HepG2 (cell line): Measurements from ENCODE around the gene GAS2L2. TPM values are rescaled to one million over a fixed set of nuclear protein-coding genes. Genes with fewer than 3 reads are reported as not detected.

Experiments used
- CBFB ChIP-seq: sonication (generic); formaldehyde crosslinking; IDR thresholded peaks from 2 replicates; pipeline ENCODE4 v1.4.0; 2020; ENCODE audit warnings: missing genetic modification reagents
- CCDC6 ChIP-seq: sonication (generic); formaldehyde crosslinking; IDR thresholded peaks from 2 replicates; pipeline ENCODE4 v1.8.1; 2022; ENCODE audit warnings: mild to moderate bottlenecking, missing genetic modification reagents, moderate library complexity
- IRX3 ChIP-seq: sonication (generic); formaldehyde crosslinking; IDR thresholded peaks from 2 replicates; pipeline ENCODE4 v1.8.1; 2023; ENCODE audit warnings: mild to moderate bottlenecking, low read depth, missing genetic modification reagents, borderline replicate concordance
- MAZ ChIP-seq, 2 experiments: sonication (generic) in 1 of 2; formaldehyde crosslinking in 1 of 2; IDR thresholded peaks; 2 replicates each; pipeline versions ENCODE4 v1.5.0 to v1.6.1; 2012 to 2020; ENCODE audit warnings: low read depth in 2 of 2, mild to moderate bottlenecking in 2 of 2, borderline replicate concordance in 1 of 2, improper control_type of control experiment in 1 of 2, low read length in 1 of 2, missing genetic modification reagents in 1 of 2, moderate library complexity in 1 of 2
- MEIS2 ChIP-seq: sonication (generic); formaldehyde crosslinking; IDR thresholded peaks from 2 replicates; pipeline ENCODE4 v1.9.0; 2021; ENCODE audit warnings: mild to moderate bottlenecking, missing genetic modification reagents
- NCOR1 ChIP-seq: fragments of 200-600 bp; sonication (generic); IDR thresholded peaks from 2 replicates; pipeline ENCODE4 v1.7.0; 2017; ENCODE audit warnings: antibody characterized with exemption, low read length, borderline replicate concordance
- NFKB2 ChIP-seq: sonication (generic); formaldehyde crosslinking; IDR thresholded peaks from 2 replicates; pipeline ENCODE4 v1.4.0; 2020; ENCODE audit warnings: missing genetic modification reagents, borderline replicate concordance
- RNF2 ChIP-seq: fragments of 450-650 bp; conservative IDR thresholded peaks from 2 replicates; pipeline ENCODE4 v1.6.1; 2016; ENCODE audit warnings: low read depth
- SNAPC2 ChIP-seq: sonication (generic); formaldehyde crosslinking; IDR thresholded peaks from 2 replicates; pipeline ENCODE4 v1.8.1; 2022; ENCODE audit warnings: mild to moderate bottlenecking, missing genetic modification reagents
- TARDBP ChIP-seq: sonication (generic); formaldehyde crosslinking; IDR thresholded peaks from 2 replicates; pipeline ENCODE4 v1.8.0; 2022; ENCODE audit warnings: mild to moderate bottlenecking, missing genetic modification reagents
- TBX2 ChIP-seq: sonication (generic); formaldehyde crosslinking; IDR thresholded peaks from 2 replicates; pipeline ENCODE4 v1.5.0; 2020; ENCODE audit warnings: missing genetic modification reagents, mild to moderate bottlenecking, borderline replicate concordance
- ZMYM3 ChIP-seq: sonication (generic); formaldehyde crosslinking; IDR thresholded peaks from 2 replicates; pipeline ENCODE4 v1.5.1; 2020; ENCODE audit warnings: mild to moderate bottlenecking, missing genetic modification reagents
- ZMYM4 ChIP-seq: sonication (generic); formaldehyde crosslinking; IDR thresholded peaks from 2 replicates; pipeline ENCODE4 v1.8.1; 2023; ENCODE audit warnings: mild to moderate bottlenecking, missing genetic modification reagents
- ZNF331 ChIP-seq: sonication (generic); formaldehyde crosslinking; IDR thresholded peaks from 2 replicates; pipeline ENCODE4 v1.4.0; 2020; ENCODE audit warnings: missing genetic modification reagents
- ZNF441 ChIP-seq: sonication (generic); formaldehyde crosslinking; IDR thresholded peaks from 2 replicates; pipeline ENCODE4 v1.7.0; 2021; ENCODE audit warnings: missing genetic modification reagents, borderline replicate concordance
- ZNF556 ChIP-seq: sonication (generic); formaldehyde crosslinking; IDR thresholded peaks from 2 replicates; pipeline ENCODE4 v1.4.0; 2020; ENCODE audit warnings: mild to moderate bottlenecking, missing genetic modification reagents, borderline replicate concordance
- polyA plus RNA-seq, 8 experiments: library from polyadenylated mRNA; depleted of rRNA in 3 of 8; stranded (reverse) in 7 of 8; unstranded in 1 of 8; fragments of >200 nt; fragmentation: Illumina TruSeq in 4 of 8; extraction: Trizol in 4 of 8; gene quantifications; 2 replicates each; pipeline versions ENCODE4 v1.2.1 to v1.2.3, GENCODE V29; 2011 to 2016; ENCODE audit warnings: low read depth in 4 of 8, missing spikeins in 1 of 8, mixed read lengths in 1 of 8; ENCODE audit not compliant: insufficient read depth in 1 of 8
- total RNA-seq, 5 experiments: library from RNA; depleted of rRNA; stranded (reverse); fragments of >200 nt; fragmentation: Illumina TruSeq; extraction: Trizol; gene quantifications; 2 replicates each; pipeline ENCODE4 v1.2.3, GENCODE V29; 2016; ENCODE audit warnings: low read depth in 1 of 5
- TF ChIP-seq, protein P1 (sequence below): IDR thresholded peaks from 2 replicates; pipeline ENCODE4 v1.4.0; 2020; ENCODE audit warnings: mild to moderate bottlenecking, missing genetic modification reagents
- TF ChIP-seq, protein P2 (sequence below): sonication (generic); formaldehyde crosslinking; IDR thresholded peaks from 2 replicates; pipeline ENCODE4 v1.4.0; 2020; ENCODE audit warnings: missing genetic modification reagents, borderline replicate concordance
- TF ChIP-seq, protein P3 (sequence below): sonication (generic); formaldehyde crosslinking; IDR thresholded peaks from 2 replicates; pipeline ENCODE4 v1.5.0; 2020; ENCODE audit warnings: mild to moderate bottlenecking, missing genetic modification reagents, borderline replicate concordance

GAS2L2 gene
- total and polyA plus RNA-seq, 2 of the 13 experiments (the other 11 are each of a cell fraction or from before 2014, with no cell fraction given) = not detected

DNA sequence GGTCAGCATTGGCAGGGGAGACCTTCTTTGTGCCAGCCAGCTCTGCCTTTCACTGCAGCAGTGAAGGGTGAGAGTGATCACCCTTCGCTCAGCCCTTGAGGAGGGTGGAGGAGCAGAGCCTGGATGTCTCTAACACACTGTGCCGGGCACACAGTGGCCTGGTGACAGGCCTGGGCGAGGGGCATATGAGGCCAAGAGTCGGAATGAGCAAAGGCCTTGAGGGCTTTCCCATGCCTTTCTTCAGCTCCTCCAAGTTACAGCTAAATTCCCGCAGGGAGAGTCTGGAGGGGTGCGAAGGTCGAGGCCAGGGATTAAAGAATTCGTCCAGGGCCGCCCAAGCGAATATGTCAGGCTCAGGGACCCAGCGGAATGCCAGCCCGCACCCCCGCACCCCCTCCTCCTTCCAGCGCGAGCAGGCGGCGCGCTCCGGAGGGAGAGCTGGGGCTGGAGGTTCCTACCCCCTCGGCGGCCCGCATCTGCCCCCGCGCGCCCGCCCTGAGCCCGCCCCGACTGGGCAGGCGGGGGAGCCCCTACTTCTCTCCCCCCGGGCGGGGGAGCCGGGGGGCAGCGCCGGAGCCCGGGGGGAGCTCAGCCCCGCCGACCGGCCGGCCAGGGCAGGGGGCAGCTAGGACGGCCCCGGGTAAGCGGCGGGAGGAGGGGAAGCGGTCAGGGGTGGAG is 21.7 kb downstream of the GAS2L2 start, which contains the start of gene RASL10B (continued):
- TF ChIP-seq, protein P1, sequence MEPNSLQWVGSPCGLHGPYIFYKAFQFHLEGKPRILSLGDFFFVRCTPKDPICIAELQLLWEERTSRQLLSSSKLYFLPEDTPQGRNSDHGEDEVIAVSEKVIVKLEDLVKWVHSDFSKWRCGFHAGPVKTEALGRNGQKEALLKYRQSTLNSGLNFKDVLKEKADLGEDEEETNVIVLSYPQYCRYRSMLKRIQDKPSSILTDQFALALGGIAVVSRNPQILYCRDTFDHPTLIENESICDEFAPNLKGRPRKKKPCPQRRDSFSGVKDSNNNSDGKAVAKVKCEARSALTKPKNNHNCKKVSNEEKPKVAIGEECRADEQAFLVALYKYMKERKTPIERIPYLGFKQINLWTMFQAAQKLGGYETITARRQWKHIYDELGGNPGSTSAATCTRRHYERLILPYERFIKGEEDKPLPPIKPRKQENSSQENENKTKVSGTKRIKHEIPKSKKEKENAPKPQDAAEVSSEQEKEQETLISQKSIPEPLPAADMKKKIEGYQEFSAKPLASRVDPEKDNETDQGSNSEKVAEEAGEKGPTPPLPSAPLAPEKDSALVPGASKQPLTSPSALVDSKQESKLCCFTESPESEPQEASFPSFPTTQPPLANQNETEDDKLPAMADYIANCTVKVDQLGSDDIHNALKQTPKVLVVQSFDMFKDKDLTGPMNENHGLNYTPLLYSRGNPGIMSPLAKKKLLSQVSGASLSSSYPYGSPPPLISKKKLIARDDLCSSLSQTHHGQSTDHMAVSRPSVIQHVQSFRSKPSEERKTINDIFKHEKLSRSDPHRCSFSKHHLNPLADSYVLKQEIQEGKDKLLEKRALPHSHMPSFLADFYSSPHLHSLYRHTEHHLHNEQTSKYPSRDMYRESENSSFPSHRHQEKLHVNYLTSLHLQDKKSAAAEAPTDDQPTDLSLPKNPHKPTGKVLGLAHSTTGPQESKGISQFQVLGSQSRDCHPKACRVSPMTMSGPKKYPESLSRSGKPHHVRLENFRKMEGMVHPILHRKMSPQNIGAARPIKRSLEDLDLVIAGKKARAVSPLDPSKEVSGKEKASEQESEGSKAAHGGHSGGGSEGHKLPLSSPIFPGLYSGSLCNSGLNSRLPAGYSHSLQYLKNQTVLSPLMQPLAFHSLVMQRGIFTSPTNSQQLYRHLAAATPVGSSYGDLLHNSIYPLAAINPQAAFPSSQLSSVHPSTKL = peak; percentile 29; the same call in 1 of the 2 replicates
- TF ChIP-seq TBX2 (CRISPR knock-in tag) (0 out of 2 replicates have a peak, but pooled peaks have one; percentile 44), ZMYM4 (peak; percentile 50; the same call in 1 of the 2 replicates), ZNF556 (CRISPR knock-in tag) (no peak), SNAPC2 (CRISPR knock-in tag) (no peak), RNF2 (no peak), NFKB2 (CRISPR knock-in tag) (peak; percentile 34; the same call in 1 of the 2 replicates), MAZ (IDR thresholded peaks at IDR 0.05; ENCODE audit: borderline replicate concordance, low read depth, low read length) (peak; percentile 66; the same call in 1 of the 2 replicates), MAZ (CRISPR knock-in tag; IDR thresholded peaks at IDR 0.05; ENCODE audit: low read depth) (peak; percentile 62), NCOR1 (no peak), ZMYM3 (peak; percentile 81), ZNF331 (CRISPR knock-in tag) (0 out of 2 replicates have a peak, but pooled peaks have one; percentile 46), MEIS2 (CRISPR knock-in tag) (0 out of 2 replicates have a peak, but pooled peaks have one; percentile 36), ZNF441 (CRISPR knock-in tag) (0 out of 2 replicates have a peak, but pooled peaks have one; percentile 38), CBFB (CRISPR knock-in tag) (peak; percentile 61; the same call in 1 of the 2 replicates), IRX3 (CRISPR knock-in tag) (no peak), TARDBP (CRISPR knock-in tag) (0 out of 2 replicates have a peak, but pooled peaks have one; percentile 25), CCDC6 (CRISPR knock-in tag) (0 out of 2 replicates have a peak, but pooled peaks have one; percentile 38)
- TF ChIP-seq, protein P2, sequence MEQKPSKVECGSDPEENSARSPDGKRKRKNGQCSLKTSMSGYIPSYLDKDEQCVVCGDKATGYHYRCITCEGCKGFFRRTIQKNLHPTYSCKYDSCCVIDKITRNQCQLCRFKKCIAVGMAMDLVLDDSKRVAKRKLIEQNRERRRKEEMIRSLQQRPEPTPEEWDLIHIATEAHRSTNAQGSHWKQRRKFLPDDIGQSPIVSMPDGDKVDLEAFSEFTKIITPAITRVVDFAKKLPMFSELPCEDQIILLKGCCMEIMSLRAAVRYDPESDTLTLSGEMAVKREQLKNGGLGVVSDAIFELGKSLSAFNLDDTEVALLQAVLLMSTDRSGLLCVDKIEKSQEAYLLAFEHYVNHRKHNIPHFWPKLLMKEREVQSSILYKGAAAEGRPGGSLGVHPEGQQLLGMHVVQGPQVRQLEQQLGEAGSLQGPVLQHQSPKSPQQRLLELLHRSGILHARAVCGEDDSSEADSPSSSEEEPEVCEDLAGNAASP = 0 out of 2 replicates have a peak, but pooled peaks have one; percentile 22
- TF ChIP-seq, protein P3, sequence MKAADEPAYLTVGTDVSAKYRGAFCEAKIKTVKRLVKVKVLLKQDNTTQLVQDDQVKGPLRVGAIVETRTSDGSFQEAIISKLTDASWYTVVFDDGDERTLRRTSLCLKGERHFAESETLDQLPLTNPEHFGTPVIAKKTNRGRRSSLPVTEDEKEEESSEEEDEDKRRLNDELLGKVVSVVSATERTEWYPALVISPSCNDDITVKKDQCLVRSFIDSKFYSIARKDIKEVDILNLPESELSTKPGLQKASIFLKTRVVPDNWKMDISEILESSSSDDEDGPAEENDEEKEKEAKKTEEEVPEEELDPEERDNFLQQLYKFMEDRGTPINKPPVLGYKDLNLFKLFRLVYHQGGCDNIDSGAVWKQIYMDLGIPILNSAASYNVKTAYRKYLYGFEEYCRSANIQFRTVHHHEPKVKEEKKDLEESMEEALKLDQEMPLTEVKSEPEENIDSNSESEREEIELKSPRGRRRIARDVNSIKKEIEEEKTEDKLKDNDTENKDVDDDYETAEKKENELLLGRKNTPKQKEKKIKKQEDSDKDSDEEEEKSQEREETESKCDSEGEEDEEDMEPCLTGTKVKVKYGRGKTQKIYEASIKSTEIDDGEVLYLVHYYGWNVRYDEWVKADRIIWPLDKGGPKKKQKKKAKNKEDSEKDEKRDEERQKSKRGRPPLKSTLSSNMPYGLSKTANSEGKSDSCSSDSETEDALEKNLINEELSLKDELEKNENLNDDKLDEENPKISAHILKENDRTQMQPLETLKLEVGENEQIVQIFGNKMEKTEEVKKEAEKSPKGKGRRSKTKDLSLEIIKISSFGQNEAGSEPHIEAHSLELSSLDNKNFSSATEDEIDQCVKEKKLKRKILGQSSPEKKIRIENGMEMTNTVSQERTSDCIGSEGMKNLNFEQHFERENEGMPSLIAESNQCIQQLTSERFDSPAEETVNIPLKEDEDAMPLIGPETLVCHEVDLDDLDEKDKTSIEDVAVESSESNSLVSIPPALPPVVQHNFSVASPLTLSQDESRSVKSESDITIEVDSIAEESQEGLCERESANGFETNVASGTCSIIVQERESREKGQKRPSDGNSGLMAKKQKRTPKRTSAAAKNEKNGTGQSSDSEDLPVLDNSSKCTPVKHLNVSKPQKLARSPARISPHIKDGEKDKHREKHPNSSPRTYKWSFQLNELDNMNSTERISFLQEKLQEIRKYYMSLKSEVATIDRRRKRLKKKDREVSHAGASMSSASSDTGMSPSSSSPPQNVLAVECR (CRISPR knock-in tag) = peak; percentile 60; the same call in 1 of the 2 replicates
